ENCODE measurements around the gene ZNF223. TPM values are rescaled to one million over a fixed set of nuclear protein-coding genes. Genes with fewer than 3 reads are reported as not detected.

Gene ZNF223
- total and polyA plus RNA-seq, 9 of the 15 experiments (the other 6 are each of a cell fraction or from before 2014, with no cell fraction given): 0.21 to 1.8 (median 0.71) TPM

DNA sequence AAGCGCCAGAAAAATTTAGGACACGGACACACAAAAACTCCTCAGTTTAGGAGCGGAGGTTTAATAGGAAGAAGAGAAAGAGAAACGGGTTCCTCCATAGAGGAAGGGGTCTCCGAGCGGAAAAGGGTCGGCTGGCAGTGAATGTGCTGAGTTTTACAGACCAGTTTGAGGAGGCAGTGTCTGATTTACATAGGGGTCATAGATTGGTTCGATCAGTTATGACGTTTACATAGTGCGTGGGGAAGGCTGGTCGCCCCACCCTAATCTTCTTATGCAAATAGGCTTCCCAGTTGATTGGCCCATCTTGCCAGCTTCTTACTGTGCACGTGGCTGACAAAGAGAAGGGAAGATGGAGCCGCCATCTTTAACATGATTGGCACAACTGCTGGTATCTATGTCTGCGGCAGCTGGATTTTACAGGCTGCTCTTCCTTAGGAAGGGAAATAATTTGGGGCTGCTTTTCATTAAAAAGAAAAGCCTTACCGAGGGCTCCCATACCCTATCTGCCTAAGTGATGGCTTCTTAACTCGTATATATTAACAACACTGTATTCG, 60.2 kb downstream of the ZNF223 start:
- H3K9ac ChIP-seq (ENCODE audit: insufficient read depth in 1 of 2, low read depth in 2 of 2, low read length in 2 of 2): no peak overlapping the region
- no peaks in the 10 kb centered on the region; a peak in 2 of 5 replicates for H3K4me1 ChIP-seq (replicated peaks in 1 of 2; ENCODE audit: control insufficient read depth in 2 of 2, insufficient read depth in 2 of 2, low read length in 2 of 2)
- H3K27ac ChIP-seq (ENCODE audit: extremely low read depth, low read depth, low read length): no peak overlapping the region
- ChIA-PET POLR2A (no interaction called here), CTCF (ENCODE audit: low intra/inter-chr PET ratio) (no interaction called here)
- in situ Hi-C loops (cut with MboI): no loop called here
- no peaks in the 10 kb centered on the region for H4K20me1 ChIP-seq (replicated peaks; ENCODE audit: control insufficient read depth, insufficient read depth, low read length)
- 65% methylated on average over 15 of the region's 17 CpGs for WGBS (ENCODE audit: insufficient coverage, low coverage, missing lambda C conversion rate)
- 0 out of 3 replicates have a peak, but pooled peaks cover 2% of the 10 kb centered on the region for H3K79me2 ChIP-seq (ENCODE audit: control insufficient read depth, insufficient read depth, low read length)
- H2AFZ ChIP-seq (ENCODE audit: low read depth, low read length): no peak overlapping the region; the same call in 1 of the 2 replicates
- H3K36me3 ChIP-seq (ENCODE audit: control insufficient read depth, insufficient read depth, low read length): 0 out of 3 replicates have a peak, but pooled peaks cover under 1% of the 10 kb centered on the region
- H3K4me2 ChIP-seq (ENCODE audit: insufficient read depth, low read length): peak overlapping the region; percentile 7
- DNase-seq (ENCODE audit: extremely low read depth in 1 of 4, low spot score in 3 of 4): peak in 2 of 4 experiments; percentile 8 to 18
- intact Hi-C loops (cut with micrococcal nuclease): loop anchor here (10.0 kb wide), 1 partner anchor 107 kb away; the partner anchor contains the start of gene ZNF230
- no peak for ATAC-seq
- TSS peak; percentile 81 for BruUV-seq (replicated peaks)
- H3K4me3 ChIP-seq: no peak overlapping the region
- FAIRE-seq: no peak
- TF ChIP-seq YY1 (IDR thresholded peaks at IDR 0.05; ENCODE audit: borderline replicate concordance in 1 of 3, control insufficient read depth in 1 of 3, extremely low read depth in 1 of 3, insufficient read depth in 3 of 3, insufficient read length in 1 of 3, insufficient replicate concordance in 2 of 3, low read depth in 1 of 3, low read length in 2 of 3): peak in 1 of 3 experiments; percentile 27
- no peak for TF ChIP-seq CTBP1 (IDR thresholded peaks at IDR 0.05; ENCODE audit: borderline replicate concordance)
- no peak for TF ChIP-seq C11orf30 (IDR thresholded peaks at IDR 0.05; ENCODE audit: low read depth)
- TF ChIP-seq SP2 (IDR thresholded peaks at IDR 0.05; ENCODE audit: extremely low read depth, low read depth, low read length, poor library complexity, severe bottlenecking): peak; percentile 5
- TF ChIP-seq SMAD4 (CRISPR knock-in tag; conservative IDR thresholded peaks at IDR 0.05): no peak
- TF ChIP-seq GABPA (tag; conservative IDR thresholded peaks at IDR 0.05; ENCODE audit: low read depth): no peak
- H3K27me3 ChIP-seq (ENCODE audit: control insufficient read depth in 2 of 2, insufficient read depth in 2 of 2, low read length in 2 of 2): no peaks in the 10 kb centered on the region
- H3K9me3 ChIP-seq (replicated peaks; ENCODE audit: control insufficient read depth, insufficient read depth, low read depth, low read length): peaks cover 11% of the 10 kb centered on the region
- no peaks in the 10 kb centered on the region for H3K9me1 ChIP-seq (ENCODE audit: control insufficient read depth, insufficient read depth, low read length)
